LNCAP (cell line): ENCODE results near the gene NADSYN1.

Experiments used
- CTCF ChIP-seq: fragments of 450-650 bp; IDR thresholded peaks from 2 replicates; pipeline ENCODE4 v1.5.1; 2017; ENCODE audit warnings: mild to moderate bottlenecking

NADSYN1 gene

DNA sequence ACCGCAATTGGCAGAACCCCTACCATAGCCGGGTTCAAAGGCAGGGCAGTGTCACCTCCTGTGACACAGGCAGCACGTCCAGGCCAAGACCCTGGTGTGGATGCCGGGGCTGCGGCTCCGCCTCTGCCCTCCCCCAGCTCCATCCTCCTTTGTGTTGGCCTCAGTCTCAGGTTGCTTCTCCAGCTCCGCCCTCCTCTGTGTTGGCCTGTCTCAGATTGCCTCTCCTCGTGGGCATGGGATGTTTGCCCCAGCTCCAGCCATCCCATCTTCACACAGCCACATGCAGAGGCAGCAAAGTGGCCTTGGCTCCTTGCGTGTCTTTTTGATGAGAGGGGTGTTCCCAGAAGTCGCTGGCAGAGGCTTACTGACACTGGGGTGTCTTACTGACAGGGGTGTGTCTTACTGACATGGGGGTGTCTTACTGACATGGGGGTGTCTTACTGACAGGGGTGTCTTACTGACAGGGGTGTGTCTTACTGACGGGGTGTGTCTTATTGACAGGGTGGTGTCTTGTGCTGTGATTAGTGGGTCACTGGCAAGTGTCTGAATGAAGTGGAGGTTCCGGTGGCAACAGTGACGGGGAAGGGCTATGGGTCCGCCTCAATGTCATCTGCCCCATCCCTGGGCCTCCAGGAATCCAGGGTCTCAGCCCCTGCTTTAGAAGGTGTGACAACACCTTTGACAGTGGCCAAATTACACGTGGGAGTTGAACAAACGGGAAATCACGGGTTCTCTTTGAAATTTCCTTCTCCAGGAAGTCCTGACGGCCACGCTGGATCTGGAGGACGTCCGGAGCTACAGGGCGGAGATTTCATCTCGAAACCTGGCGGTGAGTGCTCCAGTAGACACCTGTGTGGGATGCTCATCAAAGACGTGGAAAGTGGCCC lies 24.9 kb downstream of the NADSYN1 start:
- no peak for TF ChIP-seq CTCF

DNA sequence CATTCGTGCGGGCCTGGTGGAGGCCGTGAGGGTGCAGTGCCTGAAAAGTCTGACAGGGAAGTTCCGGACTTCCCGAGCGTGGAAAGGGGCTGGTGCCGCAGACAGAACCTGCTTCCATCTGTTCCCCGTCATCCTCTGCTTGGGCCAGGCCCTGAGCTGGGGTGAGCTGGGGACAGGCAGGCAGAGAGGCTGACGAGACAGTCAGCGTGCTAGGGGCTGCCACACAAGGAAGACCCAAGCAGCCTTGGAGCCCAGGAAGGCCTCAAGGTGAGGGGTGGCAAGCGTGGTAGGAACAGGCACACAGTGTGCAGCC lies 25.5 kb downstream of the NADSYN1 start:
- no peak for TF ChIP-seq CTCF

GRCh38 chr11:71481101-71481960 lies 28.3 kb downstream of the NADSYN1 start:
- TF ChIP-seq CTCF: no peak

- TF ChIP-seq CTCF: no peak
Measured at GRCh38 chr11:71482216-71482615, 29.2 kb downstream of the NADSYN1 start.

DNA sequence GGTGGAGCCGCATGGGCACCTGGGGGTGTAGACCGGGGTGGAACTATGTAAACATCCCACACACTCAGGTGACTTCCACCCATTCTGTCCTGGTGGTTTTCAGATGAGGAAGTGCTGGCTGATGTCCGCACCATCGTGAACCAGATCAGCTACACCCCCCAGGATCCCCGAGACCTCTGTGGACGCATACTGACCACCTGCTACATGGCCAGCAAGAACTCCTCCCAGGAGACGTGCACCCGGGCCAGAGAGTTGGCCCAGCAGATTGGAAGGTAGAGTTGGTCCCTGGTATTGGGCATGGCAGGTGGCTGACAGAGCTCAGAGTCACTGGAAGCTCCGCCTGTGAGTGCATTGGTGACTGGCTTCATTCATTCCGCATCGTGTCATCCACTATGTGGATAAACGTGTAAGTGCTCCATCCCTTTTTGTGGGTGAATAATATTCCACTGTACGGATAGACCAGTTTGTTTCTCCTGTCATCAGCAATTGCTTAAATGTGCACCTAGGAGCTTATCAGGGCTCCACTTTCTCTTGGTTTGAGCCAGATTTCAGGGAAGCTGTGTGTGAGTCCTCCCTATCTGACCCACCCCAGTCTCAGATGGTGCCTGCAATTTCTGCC lies 29.9 kb downstream of the NADSYN1 start:
- TF ChIP-seq CTCF: no peak

DNA sequence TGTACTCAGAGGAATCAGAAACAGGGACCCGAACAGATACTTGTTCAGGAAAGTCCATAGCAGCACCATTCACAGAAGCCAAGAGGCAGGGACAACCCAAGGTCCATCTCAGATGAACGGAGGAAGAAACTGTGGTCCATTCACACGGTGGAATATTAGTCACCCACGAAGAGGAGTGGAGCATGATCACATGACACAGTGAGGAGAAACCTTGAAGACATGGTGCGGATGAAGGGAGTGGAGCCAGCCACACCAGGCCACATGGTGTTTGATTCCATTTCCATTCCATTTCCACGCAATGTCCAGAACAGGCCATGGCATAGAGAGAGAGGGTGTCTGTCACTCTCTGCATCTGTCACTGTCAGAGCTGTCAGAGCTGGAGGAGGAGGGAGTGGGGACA lies 30.7 kb downstream of the NADSYN1 start:
- no peak for TF ChIP-seq CTCF

DNA sequence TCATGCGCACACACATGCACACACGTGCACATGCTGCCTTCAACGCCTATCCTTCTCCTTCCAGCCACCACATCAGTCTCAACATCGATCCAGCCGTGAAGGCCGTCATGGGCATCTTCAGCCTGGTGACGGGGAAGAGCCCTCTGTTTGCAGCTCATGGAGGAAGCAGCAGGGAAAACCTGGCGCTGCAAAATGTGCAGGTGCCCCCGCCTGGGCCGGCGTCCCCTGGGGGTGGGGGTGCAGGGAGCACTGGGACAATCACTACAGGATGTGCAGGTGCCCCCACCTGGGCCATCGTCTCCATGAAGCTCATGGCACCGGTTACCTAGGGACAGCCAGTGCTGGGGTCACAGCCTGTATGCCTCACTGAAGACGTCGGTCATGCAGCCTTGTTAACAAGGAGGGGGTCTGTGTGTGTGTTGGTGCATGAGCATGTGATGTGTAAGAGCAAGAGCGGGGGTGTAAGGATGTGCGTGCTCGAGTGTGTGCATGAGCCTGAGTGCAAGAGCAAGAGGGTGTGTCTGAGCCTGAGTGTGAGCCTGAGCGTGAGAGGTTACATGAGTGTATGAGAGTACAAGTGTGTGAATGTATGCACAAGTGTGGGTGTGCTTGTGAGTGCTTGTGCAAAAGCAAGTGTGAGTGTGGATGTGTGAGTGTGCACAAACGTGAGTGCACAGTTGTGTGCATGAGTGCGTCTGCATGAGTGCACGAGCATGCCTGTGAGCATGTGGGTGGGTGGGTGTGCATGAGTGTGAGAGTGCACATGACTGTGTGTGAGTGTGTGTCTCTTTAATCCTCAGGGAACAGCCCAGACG lies 31.5 kb downstream of the NADSYN1 start:
- no peak for TF ChIP-seq CTCF
